Thymus (tissue), 14 donors: ENCODE data around the gene KRTAP5-8. TPM values are rescaled to one million over a fixed set of nuclear protein-coding genes. Genes with fewer than 3 reads are reported as not detected.
"Not testable (repeated sequence)": the region's sequence is repeated elsewhere in the genome, so short reads cannot be mapped to it uniquely, and the experiment has no call there.

Experiments
- DNase-seq, 9 donors: peaks; one replicate each; pipeline ENCODE4 v3.0.0-alpha.2; 2013; ENCODE audit warnings: low spot score in 9 of 9, low read depth in 6 of 9, missing footprints in 1 of 9
- H3K27ac ChIP-seq, 2 donors: one replicate each; pipeline ENCODE4 v1.5.1; 2013; ENCODE audit warnings: control low read depth in 1 of 2, low read depth in 1 of 2, low read length in 1 of 2, mild to moderate bottlenecking in 1 of 2, moderate library complexity in 1 of 2
- H3K27me3 ChIP-seq, 2 donors: one replicate each; pipeline ENCODE4 v1.5.1; 2013; ENCODE audit warnings: low read length in 1 of 2; ENCODE audit not compliant: control insufficient read depth in 2 of 2, insufficient read depth in 1 of 2
- H3K36me3 ChIP-seq, 2 donors: one replicate each; pipeline ENCODE4 v1.5.1; 2013; ENCODE audit warnings: low read length in 1 of 2, mild to moderate bottlenecking in 1 of 2, moderate library complexity in 1 of 2; ENCODE audit not compliant: control insufficient read depth in 2 of 2, insufficient read depth in 2 of 2
- H3K4me1 ChIP-seq, 2 donors: one replicate each; pipeline ENCODE4 v1.5.1; 2013; ENCODE audit warnings: low read length in 2 of 2; ENCODE audit not compliant: control insufficient read depth in 2 of 2, insufficient read depth in 2 of 2
- H3K4me3 ChIP-seq, 2 donors: one replicate each; pipeline ENCODE4 v1.5.1; 2013; ENCODE audit warnings: low read length in 2 of 2, control low read depth in 1 of 2, mild to moderate bottlenecking in 1 of 2
- H3K9me3 ChIP-seq, 2 donors: one replicate each; pipeline ENCODE4 v1.5.1; 2013; ENCODE audit warnings: low read length in 1 of 2, mild to moderate bottlenecking in 1 of 2; ENCODE audit not compliant: control insufficient read depth in 2 of 2, insufficient read depth in 1 of 2
- WGBS: extraction: QIAGEN DNeasy Blood & Tissue Kit; methylation state at CpG from one replicate; pipeline ENCODE4 v1.1.7; 2013; 5-methylcytosine and 5-hydroxymethylcytosine counted together
- long read RNA-seq, 10 donors: transcript quantifications; one replicate each; lab custom pipeline, GENCODE V29; 2026
- polyA plus RNA-seq: library from polyadenylated mRNA; stranded (reverse); fragments of 200-250 nt; gene quantifications from one replicate; pipeline ENCODE4 v1.2.3, GENCODE V29; 2013
- total RNA-seq: library from RNA; stranded (reverse); fragments of 120-200 nt; gene quantifications from one replicate; pipeline ENCODE4 v1.2.4, GENCODE V29; 2013
- donor health status: healthy.

Gene KRTAP5-8, protein sequence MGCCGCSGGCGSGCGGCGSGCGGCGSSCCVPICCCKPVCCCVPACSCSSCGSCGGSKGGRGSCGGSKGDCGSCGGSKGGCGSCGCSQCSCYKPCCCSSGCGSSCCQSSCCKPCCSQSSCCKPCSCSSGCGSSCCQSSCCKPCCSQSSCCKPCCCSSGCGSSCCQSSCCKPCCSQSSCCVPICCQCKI
- total RNA-seq (not detected), polyA plus RNA-seq (0.25 TPM)
- long read RNA-seq, donor 1 = 0 reads
- long read RNA-seq, donor 2 = 0 reads
- long read RNA-seq, donor 3 = 0 reads
- long read RNA-seq, donor 4 = 0 reads
- long read RNA-seq, donor 5 = 0 reads
- long read RNA-seq, donor 6 = 0 reads
- long read RNA-seq, donor 7 = 0 reads
- long read RNA-seq, donor 8 = 0 reads
- long read RNA-seq, donor 9 = 0 reads
- long read RNA-seq, donor 10 = 0 reads

DNA sequence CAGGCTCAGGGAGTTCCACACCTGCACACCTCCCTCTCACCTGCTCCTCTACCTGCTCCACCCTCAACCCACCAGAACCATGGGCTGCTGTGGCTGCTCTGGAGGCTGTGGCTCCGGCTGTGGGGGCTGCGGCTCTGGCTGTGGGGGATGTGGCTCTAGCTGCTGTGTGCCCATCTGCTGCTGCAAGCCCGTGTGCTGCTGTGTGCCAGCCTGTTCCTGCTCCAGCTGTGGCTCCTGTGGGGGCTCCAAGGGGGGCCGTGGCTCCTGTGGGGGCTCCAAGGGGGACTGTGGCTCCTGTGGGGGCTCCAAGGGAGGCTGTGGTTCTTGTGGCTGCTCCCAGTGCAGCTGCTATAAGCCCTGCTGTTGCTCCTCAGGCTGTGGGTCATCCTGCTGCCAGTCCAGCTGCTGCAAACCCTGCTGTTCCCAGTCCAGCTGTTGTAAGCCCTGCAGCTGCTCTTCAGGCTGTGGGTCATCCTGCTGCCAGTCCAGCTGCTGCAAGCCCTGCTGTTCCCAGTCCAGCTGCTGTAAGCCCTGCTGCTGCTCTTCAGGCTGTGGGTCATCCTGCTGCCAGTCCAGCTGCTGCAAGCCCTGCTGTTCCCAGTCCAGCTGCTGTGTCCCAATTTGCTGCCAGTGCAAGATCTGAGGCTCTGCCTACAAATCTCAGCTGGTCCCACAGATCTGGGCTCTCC is at the start of gene KRTAP5-8:
TSS of gene KRTAP5-8 (plus strand) at position 49 of the 689 bp plus-strand sequence. CDS start at position 80, 31 bp downstream.
- not testable (repeated sequence) for DNase-seq
- WGBS = 40% methylated on average over 4 of the region's 4 CpGs

DNA sequence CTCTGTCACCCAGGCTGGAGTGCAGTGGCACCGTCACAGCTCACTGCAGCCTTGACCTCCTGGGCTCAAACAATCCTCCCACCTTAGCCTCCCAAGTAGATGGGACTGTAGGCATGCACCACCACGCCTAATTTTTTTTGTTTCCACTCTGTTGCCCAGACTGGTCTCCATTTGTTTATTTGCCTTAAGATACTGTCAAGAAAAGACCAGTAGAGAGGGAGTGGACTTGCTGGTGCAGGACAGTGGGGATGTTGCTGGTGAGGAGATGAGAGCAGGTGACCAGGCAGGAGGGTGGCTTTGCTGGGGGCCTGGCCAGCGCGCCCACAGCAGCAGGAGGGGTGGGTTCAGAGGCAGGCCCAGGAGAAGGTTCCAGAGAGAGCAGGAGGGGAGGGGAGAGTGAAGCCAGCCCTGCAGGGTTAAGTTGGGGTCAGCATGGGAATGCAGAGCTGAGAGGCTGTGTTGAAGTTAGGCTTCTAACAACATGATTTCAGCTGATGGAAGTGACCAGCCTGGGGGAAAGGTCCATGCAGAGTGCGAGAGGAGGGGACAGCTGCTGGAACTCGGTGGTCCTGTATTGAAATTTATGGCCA is 49.0 kb upstream of the KRTAP5-8 start:
- WGBS = 96% methylated on average over 6 of the region's 6 CpGs
- H3K36me3 ChIP-seq = peaks cover 46 to 75% of the 10 kb centered on the region in 2 donors
- peaks cover 0 to 3% of the 10 kb centered on the region in 2 donors for H3K4me1 ChIP-seq
- no peak for DNase-seq
- no peaks in the 10 kb centered on the region for H3K27me3 ChIP-seq
- H3K9me3 ChIP-seq = no peaks in the 10 kb centered on the region
- H3K4me3 ChIP-seq = no peak overlapping the region
- no peak overlapping the region for H3K27ac ChIP-seq

More for the DNA sequence above, at the start of gene KRTAP5-8:
- H3K4me3 ChIP-seq, H3K27ac ChIP-seq, H3K27me3 ChIP-seq, H3K36me3 ChIP-seq, H3K9me3 ChIP-seq, H3K4me1 ChIP-seq: not testable (repeated sequence)

DNA sequence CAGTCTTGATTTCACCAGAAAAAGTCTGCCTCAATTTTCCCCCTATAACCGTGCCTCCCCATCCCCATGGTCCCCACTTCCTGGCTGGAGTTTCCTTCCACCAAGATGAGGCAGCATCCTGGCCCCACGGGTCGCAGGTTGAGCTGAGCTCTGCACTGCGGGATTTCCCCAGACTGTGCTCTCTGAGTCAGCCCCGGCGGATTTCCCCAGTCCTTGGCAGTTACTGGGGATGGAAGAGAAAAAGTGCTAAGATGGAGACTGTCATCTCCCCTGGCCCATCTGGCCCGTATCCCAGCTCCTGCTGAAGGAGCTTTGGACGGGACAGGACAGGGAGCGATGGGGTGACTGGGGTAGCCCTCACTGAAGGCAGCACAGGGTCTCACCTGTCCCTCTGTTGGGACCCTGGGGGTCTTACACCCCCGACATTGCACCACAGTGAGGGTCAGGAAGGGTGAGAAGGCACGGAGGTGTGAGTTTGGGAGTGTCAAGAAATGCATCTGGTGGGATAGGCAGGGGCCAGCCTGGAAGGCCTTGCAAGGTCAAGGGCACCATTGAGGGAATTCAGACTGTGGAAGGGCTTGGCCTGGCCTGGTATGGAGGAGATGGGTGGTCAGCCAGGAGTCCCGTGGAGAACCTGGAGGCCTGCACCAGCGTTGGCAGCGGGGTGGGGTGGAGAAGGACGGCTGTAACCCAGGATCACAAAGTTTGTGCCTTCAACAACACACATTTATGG is 48.3 kb upstream of the KRTAP5-8 start:
- Histone ChIP-seq H3K27me3 (no peaks in the 10 kb centered on the region), H3K27ac (no peak overlapping the region), H3K9me3 (no peaks in the 10 kb centered on the region), H3K4me1 (peaks cover 0 to 3% of the 10 kb centered on the region in 2 donors), H3K4me3 (no peak overlapping the region), H3K36me3 (peaks cover 39 to 73% of the 10 kb centered on the region in 2 donors)
- peak in 1 of 9 donors; percentile 9 for DNase-seq
- WGBS = 94% methylated on average over 15 of the region's 15 CpGs

DNA sequence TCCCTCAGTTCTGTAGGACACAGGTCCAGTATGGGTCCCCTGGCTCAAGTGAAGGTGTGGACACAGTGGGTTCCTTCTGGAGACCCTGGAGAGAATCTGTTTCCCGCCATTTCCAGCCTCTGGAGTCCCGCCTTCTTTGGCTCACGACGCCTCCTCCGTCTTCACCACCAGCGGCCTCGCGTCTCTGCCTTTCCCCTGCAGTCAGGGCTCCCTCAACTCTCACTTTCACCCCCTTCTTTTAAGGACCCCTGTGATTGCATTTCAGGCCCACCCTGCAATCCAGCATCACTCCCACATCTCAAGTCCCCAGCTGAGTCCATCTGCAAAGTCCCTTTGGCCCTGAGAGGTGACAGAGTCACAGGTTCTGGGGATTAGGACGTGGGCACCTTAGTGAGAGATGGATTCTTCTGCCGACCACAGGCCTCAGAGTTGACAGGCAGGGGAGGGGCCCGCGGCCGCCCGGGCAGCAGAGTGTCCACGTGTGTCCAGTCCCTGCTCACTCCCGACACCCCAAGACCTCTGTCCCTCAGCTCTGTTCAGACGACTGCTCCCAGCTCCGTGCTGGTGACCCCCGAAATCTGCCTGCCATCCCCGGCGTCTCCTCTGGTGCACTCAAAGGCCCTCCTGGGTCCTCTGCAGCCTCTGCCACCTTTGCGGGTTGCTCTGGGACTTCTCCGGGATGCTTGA is 47.6 kb upstream of the KRTAP5-8 start:
- Histone ChIP-seq H3K4me1 (peaks cover 0 to 3% of the 10 kb centered on the region in 2 donors), H3K27me3 (no peaks in the 10 kb centered on the region), H3K27ac (no peak overlapping the region), H3K4me3 (no peak overlapping the region), H3K9me3 (no peaks in the 10 kb centered on the region), H3K36me3 (peaks cover 35 to 68% of the 10 kb centered on the region in 2 donors)
- DNase-seq = no peak
- WGBS = 96% methylated on average over 23 of the region's 23 CpGs

DNA sequence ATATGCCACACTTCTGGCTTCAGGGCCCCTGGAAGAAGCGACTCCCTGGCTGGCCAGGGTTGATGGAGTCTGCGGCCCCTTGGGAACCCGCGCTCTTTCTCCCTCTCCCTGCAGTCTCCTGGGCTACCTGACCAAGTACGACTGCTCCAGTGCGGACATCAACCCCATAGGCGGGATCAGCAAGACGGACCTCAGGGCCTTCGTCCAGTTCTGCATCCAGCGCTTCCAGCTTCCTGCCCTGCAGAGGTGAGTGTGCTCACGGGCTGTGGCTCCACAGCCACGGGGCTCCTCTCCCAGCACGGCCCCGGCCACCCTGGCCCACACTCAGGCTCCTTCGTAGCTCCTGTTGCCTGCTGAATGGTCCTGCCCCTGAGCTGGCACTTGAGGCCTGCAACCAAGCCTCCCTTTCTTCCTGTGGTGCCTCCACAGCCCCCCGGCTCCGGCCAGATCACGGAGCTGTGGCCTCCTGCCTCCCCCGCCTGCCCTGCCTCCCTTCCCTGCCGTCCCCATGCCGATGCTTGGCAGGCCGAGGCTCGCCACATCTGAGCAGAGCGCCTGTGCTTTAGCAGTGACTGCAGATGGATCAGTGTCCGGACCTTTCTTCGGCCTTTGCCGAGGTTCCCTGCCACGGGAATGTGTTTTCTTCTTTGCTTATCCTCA is 47.0 kb upstream of the KRTAP5-8 start:
- no peaks in the 10 kb centered on the region for H3K27me3 ChIP-seq
- no peak overlapping the region for H3K27ac ChIP-seq
- peaks cover 0 to 3% of the 10 kb centered on the region in 2 donors for H3K4me1 ChIP-seq
- peaks cover 29 to 67% of the 10 kb centered on the region in 2 donors for H3K36me3 ChIP-seq
- no peaks in the 10 kb centered on the region for H3K9me3 ChIP-seq
- DNase-seq = no peak
- H3K4me3 ChIP-seq = no peak overlapping the region
- 98% methylated on average over 28 of the region's 28 CpGs for WGBS

DNA sequence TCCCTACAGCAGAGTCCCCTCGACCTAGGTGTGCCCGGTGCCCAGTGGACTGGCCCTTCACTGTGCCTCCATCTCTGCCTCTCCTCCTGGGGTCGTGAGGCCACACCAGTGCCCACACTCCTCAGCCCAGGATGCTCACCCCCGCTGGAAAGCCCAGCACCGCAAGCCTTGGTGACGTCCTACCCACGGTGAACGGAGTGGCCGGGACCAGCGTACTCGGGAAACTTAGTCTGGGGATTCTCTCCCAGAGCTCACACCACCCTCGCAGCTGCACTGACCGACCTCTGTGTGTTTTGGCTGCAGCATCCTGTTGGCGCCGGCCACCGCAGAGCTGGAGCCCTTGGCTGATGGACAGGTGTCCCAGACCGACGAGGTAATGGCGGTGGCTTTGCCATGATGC is 46.3 kb upstream of the KRTAP5-8 start:
- H3K4me1 ChIP-seq = peaks cover 0 to 3% of the 10 kb centered on the region in 2 donors
- peaks cover 29 to 64% of the 10 kb centered on the region in 2 donors for H3K36me3 ChIP-seq
- peaks cover 0 to 3% of the 10 kb centered on the region in 2 donors for H3K9me3 ChIP-seq
- H3K27ac ChIP-seq = no peak overlapping the region
- 97% methylated on average over 19 of the region's 19 CpGs for WGBS
- DNase-seq = no peak
- no peaks in the 10 kb centered on the region for H3K27me3 ChIP-seq
- H3K4me3 ChIP-seq = no peak overlapping the region

DNA sequence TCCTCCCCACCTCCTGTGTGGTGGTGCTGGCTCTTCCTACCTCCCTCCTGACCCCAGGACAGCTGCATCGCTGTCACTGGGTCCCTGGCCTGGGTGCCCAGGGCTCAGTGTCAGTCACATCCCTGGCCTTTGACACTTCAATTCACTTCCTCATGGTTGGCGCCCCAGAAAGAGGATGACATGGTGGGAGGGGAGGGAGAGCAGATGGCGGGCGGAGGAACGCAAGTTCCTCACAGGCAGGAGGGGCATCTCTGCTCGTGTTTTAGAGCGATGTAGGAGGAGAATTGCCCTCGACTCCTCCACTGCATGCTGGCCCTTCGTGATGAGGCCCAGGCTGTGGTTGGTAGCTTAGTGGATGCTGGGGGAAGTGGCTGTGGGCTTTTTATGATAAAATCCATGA is 45.9 kb upstream of the KRTAP5-8 start:
- no peak overlapping the region for H3K4me3 ChIP-seq
- H3K36me3 ChIP-seq = peaks cover 33 to 68% of the 10 kb centered on the region in 2 donors
- 97% methylated on average over 9 of the region's 9 CpGs for WGBS
- no peak overlapping the region for H3K27ac ChIP-seq
- no peaks in the 10 kb centered on the region for H3K27me3 ChIP-seq
- H3K4me1 ChIP-seq = peaks cover 0 to 3% of the 10 kb centered on the region in 2 donors
- H3K9me3 ChIP-seq = peaks cover 0 to 3% of the 10 kb centered on the region in 2 donors
- DNase-seq = no peak
